ENCODE data around the gene CCDC71. TPM values are rescaled to one million over a fixed set of nuclear protein-coding genes. Genes with fewer than 3 reads are reported as not detected.
A peak's percentile ranks its signal among the peaks of the same experiment; 100 is the strongest.

The CCDC71 gene
- total RNA-seq, 2 experiments from 2014 or later: 19.9 to 20.9 TPM

GRCh38 chr3:49162751-49163419 is 3.2 kb downstream of the CCDC71 start:
- Mint-ChIP-seq H3K4me1 (peaks cover 41% of the 10 kb centered on the region), H3K27me3 (no peaks in the 10 kb centered on the region), H3K4me3 (no peak overlapping the region), H3K27ac (no peak overlapping the region), H3K36me3 (ENCODE audit: low read depth) (peaks cover 26% of the 10 kb centered on the region), H3K9me3 (peaks cover 2% of the 10 kb centered on the region)
- ChIA-PET POLR2A (interaction anchor here (1.6 to 1.9 kb wide), 2 partner anchors 69 to 134 kb away, joined by 4 to 6 read pairs; partner anchors contain the start of genes IMPDH2 and QRICH1), CTCF (interaction anchor here (2.2 kb wide), 1 partner anchor 156 kb away, joined by 4 read pairs; the partner anchor contains the start of gene WDR6)
- DNase-seq: no peak

DNA sequence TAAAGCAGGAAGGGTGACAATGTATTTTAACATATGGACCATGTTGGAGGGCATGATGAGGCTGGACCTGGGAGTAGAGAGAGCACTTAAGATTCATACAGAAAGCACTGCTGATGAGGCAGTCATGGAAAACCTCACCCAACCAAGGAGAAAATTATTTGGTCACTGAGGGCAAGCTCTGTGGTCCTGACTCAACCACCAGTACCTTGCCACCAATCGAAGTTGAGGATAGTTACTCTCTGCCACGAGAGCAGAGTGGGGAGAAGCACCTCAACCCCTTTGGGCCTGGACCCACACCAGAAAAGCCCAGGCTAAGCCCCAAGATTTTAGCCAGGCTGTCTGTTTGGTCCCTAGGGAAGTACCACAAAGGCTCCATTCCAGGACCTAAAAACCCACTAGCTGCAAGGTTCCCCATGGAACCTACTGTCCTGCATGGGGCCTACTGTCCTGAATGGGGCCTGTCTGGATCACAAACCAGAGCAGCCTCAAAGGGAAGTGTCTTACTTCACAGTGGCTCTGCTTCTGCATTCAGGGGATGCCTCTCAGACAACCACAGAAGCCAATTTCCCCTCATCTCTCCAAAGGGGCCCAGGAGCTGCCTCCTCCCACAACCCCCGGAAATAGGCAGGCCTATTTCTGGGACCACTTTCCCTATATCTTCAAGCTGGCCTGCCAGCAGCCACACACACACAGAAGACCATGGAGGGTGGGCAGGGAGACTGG is 4.2 kb downstream of the CCDC71 start:
- CTCF ChIA-PET: no interaction called here
- H3K4me1 Mint-ChIP-seq: peaks cover 41% of the 10 kb centered on the region
- H3K27me3 Mint-ChIP-seq: no peaks in the 10 kb centered on the region
- DNase-seq: no peak
- H3K27ac Mint-ChIP-seq: no peak overlapping the region
- peaks cover 2% of the 10 kb centered on the region for H3K9me3 Mint-ChIP-seq
- POLR2A ChIA-PET: interaction anchor here (1.9 kb wide), 1 partner anchor 68 kb away, joined by 6 read pairs; the partner anchor contains the start of gene QRICH1
- H3K4me3 Mint-ChIP-seq: no peak overlapping the region
- peaks cover 26% of the 10 kb centered on the region for H3K36me3 Mint-ChIP-seq (ENCODE audit: low read depth)

DNA sequence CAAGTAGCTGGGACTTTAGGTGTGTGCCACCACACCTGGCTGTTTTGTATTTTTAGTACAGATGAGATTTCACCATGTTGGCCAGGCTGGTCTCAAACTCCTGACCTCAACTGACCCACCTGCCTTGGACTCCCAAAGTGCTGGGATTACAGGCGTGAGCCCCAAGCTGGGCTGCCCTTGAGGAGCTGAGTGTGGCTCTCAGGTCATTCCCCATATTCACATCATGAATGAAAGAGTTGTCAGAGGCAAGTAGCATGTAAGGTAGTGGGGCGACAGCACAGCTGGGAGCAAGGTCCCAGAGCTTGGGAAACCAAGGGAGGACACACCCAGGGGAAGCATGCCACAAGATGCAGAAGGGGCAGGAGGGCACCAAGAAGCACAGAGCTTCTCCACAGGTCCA is 4.9 kb downstream of the CCDC71 start:
- CTCF ChIA-PET: no interaction called here
- DNase-seq: no peak
- POLR2A ChIA-PET: no interaction called here
- no peak overlapping the region for H3K4me3 Mint-ChIP-seq
- H3K9me3 Mint-ChIP-seq: no peaks in the 10 kb centered on the region
- H3K4me1 Mint-ChIP-seq: peaks cover 35% of the 10 kb centered on the region
- no peaks in the 10 kb centered on the region for H3K27me3 Mint-ChIP-seq
- H3K27ac Mint-ChIP-seq: no peak overlapping the region
- H3K36me3 Mint-ChIP-seq (ENCODE audit: low read depth): peaks cover 24% of the 10 kb centered on the region

DNA sequence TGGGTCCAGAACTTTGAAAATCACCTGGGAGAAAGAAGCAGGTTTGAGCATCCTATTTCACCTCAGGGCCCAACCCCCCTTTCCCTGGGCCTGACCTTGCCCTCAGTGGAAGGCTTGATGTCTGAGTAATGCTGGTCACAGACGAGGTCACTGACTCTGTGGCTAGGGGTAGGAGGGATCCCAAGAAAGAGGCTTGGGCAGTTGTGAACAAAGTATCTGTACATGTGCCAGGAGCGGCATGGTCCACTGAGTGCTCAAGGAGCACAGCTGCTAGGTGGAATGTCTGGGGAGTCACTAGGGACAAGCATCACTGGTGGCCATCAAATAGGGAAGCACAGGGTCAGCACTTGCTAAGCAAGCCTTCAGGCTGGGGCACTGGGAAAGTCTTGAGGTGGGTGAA is 7.3 kb downstream of the CCDC71 start:
- no peaks in the 10 kb centered on the region for H3K9me3 Mint-ChIP-seq
- DNase-seq: no peak
- no peak overlapping the region for H3K4me3 Mint-ChIP-seq
- H3K27me3 Mint-ChIP-seq: no peaks in the 10 kb centered on the region
- peaks cover 13% of the 10 kb centered on the region for H3K36me3 Mint-ChIP-seq (ENCODE audit: low read depth)
- ChIA-PET POLR2A (interaction anchor here (0.9 to 1.1 kb wide), 4 partner anchors 11 to 137 kb away, joined by 3 to 4 read pairs (median 4); partner anchors contain the start of genes NDUFAF3, QRICH1 and USP19), CTCF (interaction anchor here (0.7 to 2.3 kb wide), 4 partner anchors 12 to 171 kb away, joined by 4 to 11 read pairs (median 10); partner anchors contain the start of genes KLHDC8B and QRICH1)
- peaks cover 16% of the 10 kb centered on the region for H3K4me1 Mint-ChIP-seq
- no peak overlapping the region for H3K27ac Mint-ChIP-seq

DNA sequence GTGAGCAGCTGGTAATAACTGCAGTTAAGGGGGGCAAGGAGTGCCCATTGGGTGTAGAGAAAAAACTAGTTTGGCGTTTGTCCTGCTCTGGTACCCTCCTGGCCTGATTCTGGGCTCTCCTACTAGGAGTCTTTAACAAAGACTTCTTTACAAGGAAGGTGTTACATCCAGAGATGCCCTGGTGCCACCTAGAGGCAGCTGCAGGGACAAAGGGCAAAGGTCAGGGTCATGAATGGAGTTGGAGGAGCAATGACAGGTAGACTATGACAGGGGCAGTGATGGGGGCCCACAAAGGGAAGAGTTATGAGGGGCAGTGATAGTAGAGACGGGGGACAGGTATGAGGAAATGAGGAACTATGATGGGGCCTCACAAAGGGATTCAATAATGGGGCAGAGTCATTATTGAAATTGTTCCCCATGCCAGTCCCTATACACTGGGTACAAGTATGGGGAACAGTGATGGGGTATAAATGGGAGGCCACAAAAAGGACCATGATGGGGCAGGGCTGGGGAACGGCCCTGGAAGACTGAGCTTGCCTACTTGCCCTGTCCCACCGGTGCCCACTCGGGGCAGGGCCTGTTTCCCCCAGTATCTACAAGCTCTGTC is 7.9 kb downstream of the CCDC71 start:
- Mint-ChIP-seq H3K36me3 (ENCODE audit: low read depth) (peaks cover 8% of the 10 kb centered on the region), H3K9me3 (no peaks in the 10 kb centered on the region), H3K27ac (no peak overlapping the region), H3K27me3 (no peaks in the 10 kb centered on the region), H3K4me3 (no peak overlapping the region), H3K4me1 (peaks cover 13% of the 10 kb centered on the region)
- peak; percentile 75 for DNase-seq
- POLR2A ChIA-PET: interaction anchor here (0.8 to 1.1 kb wide), 5 partner anchors 12 to 136 kb away, joined by 3 to 4 read pairs (median 3); partner anchors contain the start of genes NDUFAF3, QRICH1 and USP19
- CTCF ChIA-PET: interaction anchor here (0.5 to 2.3 kb wide), 7 partner anchors 12 to 398 kb away, joined by 3 to 11 read pairs (median 4); partner anchors contain the start of genes KLHDC8B and QRICH1

DNA sequence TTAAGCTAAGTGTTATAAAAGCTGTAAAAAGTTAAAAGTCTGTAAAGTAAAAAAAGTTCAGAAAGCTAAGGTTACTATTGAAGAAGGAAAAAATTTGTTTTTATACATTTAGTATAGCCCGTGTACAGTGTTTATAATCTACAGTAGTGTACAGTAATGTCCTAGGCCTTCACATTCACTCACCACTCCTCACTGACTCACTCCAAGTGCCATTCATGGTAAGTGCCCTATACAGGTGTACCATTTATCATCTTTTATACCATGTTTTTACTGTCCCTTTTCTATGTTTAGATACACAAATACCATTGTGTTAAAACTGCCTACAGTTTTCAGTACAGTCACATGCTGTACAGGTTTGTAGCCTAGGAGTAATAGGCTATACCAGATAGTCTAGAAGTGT is 8.8 kb downstream of the CCDC71 start:
- Mint-ChIP-seq H3K4me3 (no peak overlapping the region), H3K36me3 (ENCODE audit: low read depth) (peaks cover 4% of the 10 kb centered on the region), H3K27ac (no peak overlapping the region), H3K27me3 (no peaks in the 10 kb centered on the region), H3K4me1 (peaks cover 12% of the 10 kb centered on the region), H3K9me3 (no peaks in the 10 kb centered on the region)
- ChIA-PET POLR2A (interaction anchor here (0.6 to 0.8 kb wide), 2 partner anchors 63 to 876 kb away, joined by 3 read pairs; partner anchors contain the start of gene QRICH1), CTCF (interaction anchor here (0.6 to 2.3 kb wide), 10 partner anchors 8 to 292 kb away, joined by 3 to 11 read pairs (median 3); partner anchors contain the start of genes CCDC71, KLHDC8B, QRICH1 and WDR6)
- DNase-seq: no peak

- peaks cover 2% of the 10 kb centered on the region for H3K4me1 Mint-ChIP-seq
- POLR2A ChIA-PET: interaction anchor here (0.6 to 1.3 kb wide), 2 partner anchors 11 to 52 kb away, joined by 3 to 6 read pairs; no protein-coding TSS in a partner anchor
- H3K27ac Mint-ChIP-seq: no peak overlapping the region
- H3K27me3 Mint-ChIP-seq: no peaks in the 10 kb centered on the region
- H3K9me3 Mint-ChIP-seq: no peaks in the 10 kb centered on the region
- no peak for DNase-seq
- CTCF ChIA-PET: interaction anchor here (1.0 kb wide), 1 partner anchor 166 kb away, joined by 3 read pairs; no protein-coding TSS in a partner anchor
- no peaks in the 10 kb centered on the region for H3K36me3 Mint-ChIP-seq (ENCODE audit: low read depth)
- no peak overlapping the region for H3K4me3 Mint-ChIP-seq
Measured at GRCh38 chr3:49153349-49153912, 12.7 kb downstream of the CCDC71 start.

GRCh38 chr3:49151610-49152009 is 14.5 kb downstream of the CCDC71 start:
- POLR2A ChIA-PET: interaction anchor here (0.7 kb wide), 1 partner anchor 508 kb away, joined by 3 read pairs; no protein-coding TSS in a partner anchor

GRCh38 chr3:49148159-49148558 is 18.0 kb downstream of the CCDC71 start:
- Mint-ChIP-seq H3K36me3 (ENCODE audit: low read depth) (no peaks in the 10 kb centered on the region), H3K9me3 (no peaks in the 10 kb centered on the region), H3K27ac (no peak overlapping the region), H3K4me1 (no peaks in the 10 kb centered on the region), H3K27me3 (no peaks in the 10 kb centered on the region), H3K4me3 (no peak overlapping the region)
- no peak for DNase-seq
- ChIA-PET POLR2A (interaction anchor here (0.6 kb wide), 1 partner anchor 97 kb away, joined by 3 read pairs; no protein-coding TSS in a partner anchor), CTCF (no interaction called here)

More at GRCh38 chr3:49151610-49152009, 14.5 kb downstream of the CCDC71 start:
- CTCF ChIA-PET: no interaction called here
- Mint-ChIP-seq H3K27me3 (no peaks in the 10 kb centered on the region), H3K27ac (no peak overlapping the region), H3K9me3 (no peaks in the 10 kb centered on the region), H3K4me1 (no peaks in the 10 kb centered on the region), H3K4me3 (no peak overlapping the region), H3K36me3 (ENCODE audit: low read depth) (no peaks in the 10 kb centered on the region)
- no peak for DNase-seq

DNA sequence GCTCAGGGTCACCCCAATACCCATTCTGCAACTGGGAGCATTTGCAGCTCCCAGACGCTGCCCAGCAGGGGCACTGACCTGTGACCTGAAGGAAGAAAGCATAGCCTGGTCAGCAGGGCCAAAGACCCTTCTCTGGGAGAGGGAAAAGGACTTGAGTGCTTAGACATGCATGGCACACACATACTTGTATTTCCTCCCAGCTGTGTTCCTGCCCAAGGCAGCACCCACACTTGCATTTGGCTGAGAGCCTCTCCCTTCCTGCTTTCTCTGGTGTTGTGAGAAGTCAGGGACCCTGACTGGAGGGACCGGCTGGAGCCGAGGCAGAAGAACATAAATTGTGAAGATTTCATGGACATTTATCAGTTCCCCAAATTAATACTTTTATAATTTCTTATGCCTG is 26.1 kb downstream of the CCDC71 start:
- Mint-ChIP-seq H3K4me1 (peaks cover 10% of the 10 kb centered on the region), H3K4me3 (no peak overlapping the region), H3K27ac (no peak overlapping the region), H3K9me3 (no peaks in the 10 kb centered on the region), H3K36me3 (ENCODE audit: low read depth) (no peaks in the 10 kb centered on the region), H3K27me3 (peaks cover 8% of the 10 kb centered on the region)
- POLR2A ChIA-PET: no interaction called here
- no peak for DNase-seq
- CTCF ChIA-PET: no interaction called here

DNA sequence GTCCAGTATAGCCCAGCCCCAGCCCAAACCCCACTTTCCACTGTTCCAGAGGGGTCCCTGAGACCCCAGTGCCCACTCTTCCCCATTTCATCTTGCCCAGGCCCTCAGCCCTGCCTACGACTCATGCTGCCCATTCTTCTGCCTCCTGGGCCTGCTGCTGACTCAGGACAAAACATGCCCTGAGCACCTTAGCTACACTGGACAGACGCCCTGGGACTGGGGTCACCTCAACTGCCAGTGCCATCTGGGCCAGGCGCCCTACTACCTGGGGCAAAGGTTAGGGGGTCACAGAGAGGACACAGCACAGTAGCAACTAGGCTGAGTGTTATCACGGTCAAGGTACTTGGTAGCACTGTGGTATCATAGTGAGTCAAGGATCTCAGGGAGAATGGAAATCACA is 30.6 kb downstream of the CCDC71 start:
- CTCF ChIA-PET: no interaction called here
- H3K4me3 Mint-ChIP-seq: no peak overlapping the region
- H3K4me1 Mint-ChIP-seq: no peaks in the 10 kb centered on the region
- H3K27me3 Mint-ChIP-seq: peaks cover 8% of the 10 kb centered on the region
- no peak overlapping the region for H3K27ac Mint-ChIP-seq
- no peaks in the 10 kb centered on the region for H3K36me3 Mint-ChIP-seq (ENCODE audit: low read depth)
- POLR2A ChIA-PET: interaction anchor here (0.8 kb wide), 1 partner anchor 15 kb away, joined by 3 read pairs; the partner anchor contains the start of gene USP19
- no peaks in the 10 kb centered on the region for H3K9me3 Mint-ChIP-seq
- DNase-seq: no peak
